ENCODE measurements around the gene C3orf33.

- TF ChIP-seq CTCF (IDR thresholded peaks at IDR 0.05), result no peak
- TF ChIP-seq POLR2A (IDR thresholded peaks at IDR 0.05), result no peak
Measured at GRCh38 chr3:155746703-155747102, 59.4 kb downstream of the C3orf33 start.

Data from sigmoid colon (tissue), 3 donors.